ENCODE measurements around the gene ALG14. TPM values are rescaled to one million over a fixed set of nuclear protein-coding genes. Genes with fewer than 3 reads are reported as not detected.

The ALG14 gene
- total and polyA plus RNA-seq, 10 of the 15 experiments (the other 5 are each of a cell fraction or from before 2014, with no cell fraction given), result 2.6 to 19.2 (median 7.5) TPM

- H3K9ac ChIP-seq (ENCODE audit: control insufficient read depth, insufficient read depth, low read length), result no peak overlapping the region
- H3K4me1 ChIP-seq (ENCODE audit: control insufficient read depth, insufficient read depth, low read length), result no peaks in the 10 kb centered on the region
- no peak overlapping the region for H3K4me2 ChIP-seq (ENCODE audit: control insufficient read depth, insufficient read depth)
- TF ChIP-seq ZBTB33 (IDR thresholded peaks at IDR 0.05) (no peak), MLLT1 (IDR thresholded peaks at IDR 0.05) (no peak), KDM1A (IDR thresholded peaks at IDR 0.05; ENCODE audit: borderline replicate concordance) (no peak), BCL3 (IDR thresholded peaks at IDR 0.05; ENCODE audit: borderline replicate concordance, insufficient read depth, low read depth, low read length, poor library complexity, severe bottlenecking) (no peak), GATAD2B (conservative IDR thresholded peaks at IDR 0.05; ENCODE audit: low read depth) (no peak), JUNB (IDR thresholded peaks at IDR 0.05) (no peak), JUND (IDR thresholded peaks at IDR 0.05; ENCODE audit: low read depth, low read length) (no peak), HSF1 (IDR thresholded peaks at IDR 0.05; ENCODE audit: low read depth, low read length) (no peak)
- ATAC-seq (no peak), FAIRE-seq (no peak), DNase-seq (ENCODE audit: low read depth, low spot score) (no peak)
- ChIA-PET CTCF (no interaction called here), RAD21 (ENCODE audit: unreplicated experiment) (no interaction called here), SMC1A (ENCODE audit: uncharacterized antibody, unreplicated experiment) (no interaction called here), POLR2A (no interaction called here)
- no peaks in the 10 kb centered on the region for H3K9me3 ChIP-seq (replicated peaks; ENCODE audit: control insufficient read depth, insufficient read depth, low read length)
- no peak overlapping the region for H2AFZ ChIP-seq (ENCODE audit: control insufficient read depth, low read depth, low read length)
- intact Hi-C loops (cut with micrococcal nuclease; ENCODE audit: unreplicated experiment) (no loop called here), in situ Hi-C loops (cut with MboI) (no loop called here)
- 53% methylated on average over 1 of the region's 1 CpG for WGBS (ENCODE audit: insufficient coverage, insufficient replicate concordance, low lambda C conversion rate, missing lambda C conversion rate)
- no peaks in the 10 kb centered on the region for H3K36me3 ChIP-seq (ENCODE audit: control insufficient read depth in 2 of 2, insufficient read depth in 2 of 2, low read length in 1 of 2)
- H3K27me3 ChIP-seq (replicated peaks in 1 of 2; ENCODE audit: control insufficient read depth in 2 of 2, insufficient read depth in 2 of 2, low read length in 1 of 2), result no peaks in the 10 kb centered on the region; a peak in 1 of 4 replicates
- H3K27ac ChIP-seq (ENCODE audit: control insufficient read depth, insufficient read depth), result no peak overlapping the region
- no peaks in the 10 kb centered on the region for H4K20me1 ChIP-seq (ENCODE audit: control insufficient read depth, insufficient read depth)
- no peaks in the 10 kb centered on the region for H3K79me2 ChIP-seq (ENCODE audit: control insufficient read depth, insufficient read depth, low read length)
- BruUV-seq (replicated peaks), result no TSS peak
- H3K4me3 ChIP-seq, result no peak overlapping the region
These were observed 134.9 kb downstream of the ALG14 start for GRCh38 chr1:94937820-94938219.
